ENCODE data around the gene AGTRAP. TPM values are rescaled to one million over a fixed set of nuclear protein-coding genes. Genes with fewer than 3 reads are reported as not detected.
A peak's percentile ranks its signal among the peaks of the same experiment; 100 is the strongest.

AGTRAP gene
- total and polyA plus RNA-seq, 10 donors = 40.8 to 120 (median 56.4) TPM

- no peak for DNase-seq
- H3K4me1 ChIP-seq = peaks cover 15 to 40% (median 33%) of the 10 kb centered on the region in 6 donors
- H3K27ac ChIP-seq = no peak within 1 kb of the TSS
- peaks cover 5 to 91% (median 55%) of the 10 kb centered on the region in 7 donors for H3K27me3 ChIP-seq (replicated peaks in 1 of 7)
- H3K36me3 ChIP-seq = no peaks in the 10 kb centered on the region
- H3K9me3 ChIP-seq = no peaks in the 10 kb centered on the region
- intact Hi-C loops (cut with DNase I; ENCODE audit: low total_unique reads) = no loop called here
- peak within 1 kb of the TSS in 7 of 8 donors; percentile 26 to 66 (median 34) for H3K4me3 ChIP-seq
- TF ChIP-seq CTCF (IDR thresholded peaks at IDR 0.05 in 8 of 11, conservative IDR thresholded peaks at IDR 0.05 in 3 of 11) = no peak
- TF ChIP-seq POLR2AphosphoS5 (IDR thresholded peaks at IDR 0.05) = no peak
- TF ChIP-seq POLR2A (IDR thresholded peaks at IDR 0.05) = no peak
- WGBS, 5 donors = 0 to 1% (median 0%) methylated on average over 1 to 78 of the region's 78 CpGs
Measured at GRCh38 chr1:11691302-11691914, 44.5 kb upstream of the AGTRAP start, which contains the start of gene DRAXIN. Gene DRAXIN, plus strand, starts transcription at chr1:11691710. Its CDS starts 14,549 bp downstream, at chr1:11706259.

- Histone ChIP-seq H3K27me3 (replicated peaks in 1 of 7) (peaks cover 5 to 88% (median 55%) of the 10 kb centered on the region in 7 donors), H3K4me3 (peak overlapping the region in 6 of 8 donors; percentile 26 to 66 (median 34)), H3K27ac (no peak overlapping the region), H3K4me1 (peaks cover 15 to 40% (median 33%) of the 10 kb centered on the region in 6 donors), H3K9me3 (no peaks in the 10 kb centered on the region), H3K36me3 (no peaks in the 10 kb centered on the region)
- intact Hi-C loops (cut with DNase I; ENCODE audit: low total_unique reads) = no loop called here
- WGBS, 5 donors = 5 to 8% (median 7%) methylated on average over 49 to 64 of the region's 64 CpGs
- DNase-seq = no peak
- TF ChIP-seq POLR2AphosphoS5 (IDR thresholded peaks at IDR 0.05) = no peak
- TF ChIP-seq POLR2A (IDR thresholded peaks at IDR 0.05) = no peak
- no peak for TF ChIP-seq CTCF (IDR thresholded peaks at IDR 0.05 in 8 of 11, conservative IDR thresholded peaks at IDR 0.05 in 3 of 11)
Measured at GRCh38 chr1:11691928-11692711, 43.8 kb upstream of the AGTRAP start.

GRCh38 chr1:11693024-11693590 lies 42.8 kb upstream of the AGTRAP start:
- H3K4me1 ChIP-seq = peaks cover 15 to 40% (median 33%) of the 10 kb centered on the region in 6 donors
- H3K27me3 ChIP-seq (replicated peaks in 1 of 7) = peaks cover 5 to 85% (median 54%) of the 10 kb centered on the region in 7 donors
- H3K36me3 ChIP-seq = no peaks in the 10 kb centered on the region
- TF ChIP-seq POLR2A (IDR thresholded peaks at IDR 0.05) (no peak), POLR2AphosphoS5 (IDR thresholded peaks at IDR 0.05) (no peak), CTCF (IDR thresholded peaks at IDR 0.05 in 8 of 11, conservative IDR thresholded peaks at IDR 0.05 in 3 of 11) (no peak)
- H3K27ac ChIP-seq = no peak overlapping the region
- WGBS, 5 donors = 2 to 14% (median 6%) methylated on average over 5 to 6 of the region's 6 CpGs
- no peaks in the 10 kb centered on the region for H3K9me3 ChIP-seq
- intact Hi-C loops (cut with DNase I; ENCODE audit: low total_unique reads) = no loop called here
- peak overlapping the region in 1 of 8 donors; percentile 66 for H3K4me3 ChIP-seq
- no peak for DNase-seq
